Neuronal stem cell (in vitro differentiated cells): ENCODE results near the gene UNC5B.

Experiments used
- DNase-seq: peaks from one replicate; pipeline ENCODE4 v3.0.0-alpha.2; 2013; ENCODE audit warnings: low spot score
- H2AFZ ChIP-seq: one replicate; pipeline ENCODE4 v1.6.1; 2013; ENCODE audit warnings: mild to moderate bottlenecking, low read length, inconsistent platforms
- H2AK5ac ChIP-seq: 2 replicates; pipeline ENCODE4 v1.6.1; 2013; ENCODE audit warnings: low read depth, mild to moderate bottlenecking, inconsistent platforms, low read length, moderate library complexity, mixed read lengths
- H2BK120ac ChIP-seq: 2 replicates; pipeline ENCODE4 v1.6.1; 2013; ENCODE audit warnings: low read depth, mild to moderate bottlenecking, inconsistent platforms, low read length, moderate library complexity, mixed read lengths
- H2BK12ac ChIP-seq: one replicate; pipeline ENCODE4 v1.6.1; 2013; ENCODE audit warnings: low read length, inconsistent platforms
- H2BK15ac ChIP-seq: 2 replicates; pipeline ENCODE4 v1.6.1; 2013; ENCODE audit warnings: mild to moderate bottlenecking, low read length, inconsistent platforms, mixed read lengths
- H2BK5ac ChIP-seq: one replicate; pipeline ENCODE4 v1.6.1; 2013; ENCODE audit warnings: inconsistent platforms, mild to moderate bottlenecking, low read length, moderate library complexity
- H3K14ac ChIP-seq: one replicate; pipeline ENCODE4 v1.6.1; 2013; ENCODE audit warnings: low read length, inconsistent platforms
- H3K18ac ChIP-seq: 2 replicates; pipeline ENCODE4 v1.6.1; 2013; ENCODE audit warnings: low read length, inconsistent platforms
- H3K23ac ChIP-seq: 2 replicates; pipeline ENCODE4 v1.6.1; 2013; ENCODE audit warnings: low read depth, mild to moderate bottlenecking, mixed read lengths, low read length, inconsistent platforms; ENCODE audit not compliant: poor library complexity
- H3K27ac ChIP-seq: replicated peaks from 3 replicates; pipeline ENCODE4 v1.5.1; 2013; ENCODE audit warnings: low read length, inconsistent platforms
- H3K27me3 ChIP-seq, 3 experiments: 2 replicates each; pipeline ENCODE4 v1.6.1; 2013; ENCODE audit warnings: low read length in 3 of 3, mild to moderate bottlenecking in 2 of 3, inconsistent platforms in 1 of 3, low read depth in 1 of 3, mixed read lengths in 1 of 3, moderate library complexity in 1 of 3; ENCODE audit not compliant: control insufficient read depth in 3 of 3, insufficient read depth in 3 of 3
- H3K36me3 ChIP-seq, 2 donors: replicated peaks in 1 of 2; 2 replicates each; pipeline ENCODE4 v1.6.1; 2013; ENCODE audit warnings: low read length in 2 of 2; ENCODE audit not compliant: control insufficient read depth in 2 of 2, insufficient read depth in 2 of 2
- H3K4ac ChIP-seq: 2 replicates; pipeline ENCODE4 v1.6.1; 2013; ENCODE audit warnings: inconsistent platforms, mild to moderate bottlenecking, low read length, moderate library complexity
- H3K4me1 ChIP-seq, 2 donors: 1 replicate in 1 of 2; 2 replicates in 1 of 2; pipeline ENCODE4 v1.6.1; 2013; ENCODE audit warnings: low read length in 2 of 2, low read depth in 1 of 2; ENCODE audit not compliant: control insufficient read depth in 2 of 2, insufficient read depth in 1 of 2
- H3K4me2 ChIP-seq: one replicate; pipeline ENCODE4 v1.6.1; 2013; ENCODE audit warnings: mild to moderate bottlenecking, low read length, inconsistent platforms; ENCODE audit not compliant: insufficient read depth, poor library complexity, severe bottlenecking
- H3K4me3 ChIP-seq, 2 donors: 2 replicates each; pipeline ENCODE4 v1.5.1; 2013; ENCODE audit warnings: low read length in 2 of 2, mild to moderate bottlenecking in 2 of 2, inconsistent platforms in 1 of 2, moderate library complexity in 1 of 2
- H3K79me1 ChIP-seq: one replicate; pipeline ENCODE4 v1.6.1; 2013; ENCODE audit warnings: low read depth, mild to moderate bottlenecking, inconsistent platforms, low read length, moderate library complexity
- H3K9ac ChIP-seq: one replicate; pipeline ENCODE4 v1.6.1; 2013; ENCODE audit warnings: mild to moderate bottlenecking, low read depth, low read length, inconsistent platforms; ENCODE audit not compliant: poor library complexity
- H3K9me3 ChIP-seq, 2 donors: replicated peaks in 1 of 2; 2 replicates each; pipeline versions ENCODE3 to v1.6.1; 2013; ENCODE audit warnings: low read length in 2 of 2, mild to moderate bottlenecking in 2 of 2, inconsistent platforms in 1 of 2, low read depth in 1 of 2, mixed read lengths in 1 of 2, moderate library complexity in 1 of 2; ENCODE audit not compliant: control insufficient read depth in 2 of 2, insufficient read depth in 1 of 2
- H4K8ac ChIP-seq: one replicate; pipeline ENCODE4 v1.6.1; 2013; ENCODE audit warnings: low read depth, mild to moderate bottlenecking, inconsistent platforms, low read length, moderate library complexity
- H4K91ac ChIP-seq: one replicate; pipeline ENCODE4 v1.6.1; 2013; ENCODE audit warnings: low read length, low read depth, mild to moderate bottlenecking, inconsistent platforms; ENCODE audit not compliant: poor library complexity
- WGBS, 2 donors: extraction: QIAGEN DNeasy Blood & Tissue Kit; methylation state at CpG; one replicate each; pipeline ENCODE4 v1.1.7; 2013; ENCODE audit warnings: missing lambda C conversion rate in 2 of 2, mixed read lengths in 1 of 2; ENCODE audit not compliant: insufficient read length in 2 of 2, insufficient replicate concordance in 1 of 2; ENCODE audit errors: extremely low coverage in 2 of 2; 5-methylcytosine and 5-hydroxymethylcytosine counted together

The UNC5B gene

GRCh38 chr10:71258446-71259145 lies 46.2 kb downstream of the UNC5B start:
- Histone ChIP-seq H3K14ac (no peak overlapping the region), H4K91ac (no peak overlapping the region), H4K8ac (no peak overlapping the region), H3K23ac (no peak overlapping the region), H3K18ac (peak overlapping the region; percentile 73), H3K4ac (no peak overlapping the region), H3K4me2 (no peak overlapping the region), H3K4me1 (peaks cover 12 to 38% of the 10 kb centered on the region in 2 donors), H2BK12ac (no peak overlapping the region), H3K27me3 (peaks cover 0 to 35% (median 0%) of the 10 kb centered on the region in 3 experiments), H3K79me1 (no peaks in the 10 kb centered on the region), H3K36me3 (no peaks in the 10 kb centered on the region), H2BK15ac (peak overlapping the region; percentile 6), H3K9ac (no peak overlapping the region), H2AK5ac (peak overlapping the region; percentile 68), H3K9me3 (no peaks in the 10 kb centered on the region), H3K4me3 (no peak overlapping the region), H2BK5ac (no peak overlapping the region), H3K27ac (no peak overlapping the region), H2AFZ (no peak overlapping the region), H2BK120ac (no peak overlapping the region)
- DNase-seq = no peak
- WGBS, 2 donors = no CpG with 5 or more reads among the region's 9 CpGs

GRCh38 chr10:71259282-71259681 lies 46.9 kb downstream of the UNC5B start:
- Histone ChIP-seq H3K27ac (no peak overlapping the region), H3K14ac (no peak overlapping the region), H3K4me1 (peaks cover 14 to 34% of the 10 kb centered on the region in 2 donors)

GRCh38 chr10:71259815-71260501 lies 47.6 kb downstream of the UNC5B start:
- no peak overlapping the region for H4K91ac ChIP-seq
- peaks cover 14 to 30% of the 10 kb centered on the region in 2 donors for H3K4me1 ChIP-seq

More at GRCh38 chr10:71259282-71259681, 46.9 kb downstream of the UNC5B start:
- Histone ChIP-seq H3K27me3 (peaks cover 0 to 42% (median 0%) of the 10 kb centered on the region in 3 experiments), H2BK120ac (no peak overlapping the region), H4K8ac (no peak overlapping the region), H3K18ac (peak overlapping the region; percentile 59), H2BK15ac (no peak overlapping the region), H3K9ac (no peak overlapping the region), H2BK5ac (no peak overlapping the region), H3K23ac (no peak overlapping the region), H4K91ac (no peak overlapping the region), H2BK12ac (no peak overlapping the region), H2AFZ (no peak overlapping the region), H3K4me2 (no peak overlapping the region), H3K36me3 (no peaks in the 10 kb centered on the region), H2AK5ac (no peak overlapping the region), H3K79me1 (no peaks in the 10 kb centered on the region), H3K4me3 (no peak overlapping the region), H3K9me3 (no peaks in the 10 kb centered on the region), H3K4ac (no peak overlapping the region)
- no CpG with 5 or more reads among the region's 7 CpGs for WGBS, 2 donors
- no peak for DNase-seq

GRCh38 chr10:71260622-71261325 lies 48.4 kb downstream of the UNC5B start:
- Histone ChIP-seq H4K91ac (no peak overlapping the region), H3K23ac (no peak overlapping the region), H2BK120ac (no peak overlapping the region), H4K8ac (no peak overlapping the region), H2BK12ac (no peak overlapping the region), H3K4me1 (peaks cover 14 to 30% of the 10 kb centered on the region in 2 donors), H3K4me2 (no peak overlapping the region), H2BK5ac (no peak overlapping the region), H3K4me3 (no peak overlapping the region), H3K4ac (no peak overlapping the region), H3K14ac (no peak overlapping the region), H3K27ac (no peak overlapping the region), H2BK15ac (peak overlapping the region; percentile 32), H3K18ac (peak overlapping the region; percentile 76), H2AK5ac (peak overlapping the region; percentile 76), H3K36me3 (no peaks in the 10 kb centered on the region), H3K9ac (no peak overlapping the region), H3K9me3 (no peaks in the 10 kb centered on the region), H3K27me3 (peaks cover 0 to 54% (median 0%) of the 10 kb centered on the region in 3 experiments), H2AFZ (no peak overlapping the region), H3K79me1 (no peaks in the 10 kb centered on the region)
- DNase-seq = peak; percentile 26
- no CpG with 5 or more reads among the region's 13 CpGs for WGBS, 2 donors

More at GRCh38 chr10:71259815-71260501, 47.6 kb downstream of the UNC5B start:
- no peak overlapping the region for H3K4ac ChIP-seq
- no peak overlapping the region for H2BK5ac ChIP-seq
- H2AFZ ChIP-seq = no peak overlapping the region
- no peaks in the 10 kb centered on the region for H3K36me3 ChIP-seq
- H2BK15ac ChIP-seq = peak overlapping the region; percentile 32
- no peaks in the 10 kb centered on the region for H3K79me1 ChIP-seq
- no peak overlapping the region for H3K23ac ChIP-seq
- peaks cover 0 to 48% (median 0%) of the 10 kb centered on the region in 3 experiments for H3K27me3 ChIP-seq
- H3K14ac ChIP-seq = peak overlapping the region; percentile 86
- no peak overlapping the region for H2BK120ac ChIP-seq
- no peak overlapping the region for H4K8ac ChIP-seq
- H3K4me3 ChIP-seq = no peak overlapping the region
- peak overlapping the region; percentile 76 for H2AK5ac ChIP-seq
- WGBS, 2 donors = no CpG with 5 or more reads among the region's 13 CpGs
- peak overlapping the region; percentile 76 for H3K18ac ChIP-seq
- DNase-seq = no peak
- peak overlapping the region; percentile 22 for H3K27ac ChIP-seq
- H3K9ac ChIP-seq = no peak overlapping the region
- no peaks in the 10 kb centered on the region for H3K9me3 ChIP-seq
- peak overlapping the region; percentile 14 for H2BK12ac ChIP-seq
- no peak overlapping the region for H3K4me2 ChIP-seq
